Stimulated activated CD4-positive, alpha-beta T cell treated with anti-CD3 and anti-CD28 coated beads, Interleukin-12 subunit alpha, Interleukin-12 subunit beta, amount 100 ng/mL, for 48 hours (primary cell): ENCODE measurements around the gene PSTPIP2.
"Not testable (repeated sequence)": the region's sequence is repeated elsewhere in the genome, so short reads cannot be mapped to it uniquely, and the experiment has no call there.

Experiments used
- DNase-seq, 3 donors: peaks; one replicate each; pipeline ENCODE4 v3.0.0-alpha.2; 2020; ENCODE audit warnings: low read depth in 2 of 3, low spot score in 1 of 3

Gene PSTPIP2

GRCh38 chr18:46071653-46072375 lies at the start of gene PSTPIP2:
TSS of gene PSTPIP2 (minus strand) at chr18:46072260. CDS start at chr18:46072188, 72 bp downstream.
- peak in 2 of 3 donors; percentile 55 to 59 for DNase-seq

- DNase-seq, result no peak
These were observed 41.7 kb upstream of the PSTPIP2 start for GRCh38 chr18:46113751-46114150.

GRCh38 chr18:46110406-46110805 lies 38.3 kb upstream of the PSTPIP2 start:
- DNase-seq, result no peak

- DNase-seq, result no peak
These were observed 37.3 kb upstream of the PSTPIP2 start for GRCh38 chr18:46109386-46109785.

- DNase-seq, result peak; percentile 76 to 81 (median 79)
These were observed 32.3 kb upstream of the PSTPIP2 start, which contains the start of gene HAUS1 for GRCh38 chr18:46104128-46104911. TSS of gene HAUS1 (plus strand) at chr18:46104385. CDS start at chr18:46104412, 27 bp downstream.

- no peak for DNase-seq
These were observed 27.4 kb upstream of the PSTPIP2 start for GRCh38 chr18:46099463-46099862.

GRCh38 chr18:46098616-46098933 lies 26.5 kb upstream of the PSTPIP2 start:
- DNase-seq, result no peak

GRCh38 chr18:46097801-46098615 lies 25.9 kb upstream of the PSTPIP2 start, which contains the start of gene ATP5F1A:
TSS of gene ATP5F1A (minus strand) at chr18:46098296. CDS start at chr18:46098231, 65 bp downstream.
- peak; percentile 70 to 79 (median 76) for DNase-seq

- no peak for DNase-seq
These were observed 25.4 kb upstream of the PSTPIP2 start for GRCh38 chr18:46097431-46097800.

GRCh38 chr18:46096651-46097300 lies 24.7 kb upstream of the PSTPIP2 start:
- no peak for DNase-seq

GRCh38 chr18:46095532-46095931 lies 23.5 kb upstream of the PSTPIP2 start:
- no peak for DNase-seq

GRCh38 chr18:46088501-46088900 lies 16.4 kb upstream of the PSTPIP2 start:
- not testable (repeated sequence) for DNase-seq

- no peak for DNase-seq
These were observed 12.4 kb upstream of the PSTPIP2 start for GRCh38 chr18:46084431-46084830.

GRCh38 chr18:46080156-46080555 lies 8.1 kb upstream of the PSTPIP2 start:
- DNase-seq, result no peak

- no peak for DNase-seq
These were observed 7.3 kb upstream of the PSTPIP2 start for GRCh38 chr18:46079336-46079735.

GRCh38 chr18:46073474-46074331 lies 1.6 kb upstream of the PSTPIP2 start:
- peak in 1 of 3 donors; percentile 97 for DNase-seq

GRCh38 chr18:46072959-46073358 lies 899 bp upstream of the PSTPIP2 start:
- no peak for DNase-seq

- DNase-seq, result no peak
These were observed 362 bp upstream of the PSTPIP2 start for GRCh38 chr18:46072376-46072867.

GRCh38 chr18:46070815-46071652 lies 1.0 kb downstream of the PSTPIP2 start:
- DNase-seq, result no peak
